Measurements from ENCODE around the gene SLCO1B3. TPM values are rescaled to one million over a fixed set of nuclear protein-coding genes. Genes with fewer than 3 reads are reported as not detected.
A peak's percentile ranks its signal among the peaks of the same experiment; 100 is the strongest.

Gene SLCO1B3
- total RNA-seq, 1 experiment from 2014 or later = not detected

- Mint-ChIP-seq H3K4me1 (ENCODE audit: insufficient read depth, unreplicated experiment) (no peaks in the 10 kb centered on the region), H3K27me3 (ENCODE audit: insufficient read depth, unreplicated experiment) (no peaks in the 10 kb centered on the region), H3K4me3 (ENCODE audit: unreplicated experiment) (no peak overlapping the region), H3K27ac (ENCODE audit: low read depth, unreplicated experiment) (no peak overlapping the region), H3K9me3 (ENCODE audit: unreplicated experiment) (peaks cover 15% of the 10 kb centered on the region), H3K36me3 (ENCODE audit: insufficient read depth, unreplicated experiment) (no peaks in the 10 kb centered on the region)
- BruUV-seq (replicated peaks) = no TSS peak
- DNase-seq (ENCODE audit: unreplicated experiment) = peak; percentile 48
- peak; percentile 30 for TF ChIP-seq CTCF (IDR thresholded peaks at IDR 0.05; ENCODE audit: unreplicated experiment)
- ChIA-PET POLR2A (no interaction called here), CTCF (interaction anchor here (0.6 to 1.8 kb wide), 11 partner anchors 9 to 813 kb away, joined by 3 to 10 read pairs (median 3); no protein-coding TSS in a partner anchor)
- intact Hi-C loops (cut with micrococcal nuclease) = loop anchor here (10.0 kb wide), 1 partner anchor 115 kb away; no protein-coding TSS in a partner anchor
Observed at GRCh38 chr12:20950248-20950647, 139.7 kb downstream of the SLCO1B3 start.

GRCh38 chr12:20963303-20963702 is 152.8 kb downstream of the SLCO1B3 start:
- Mint-ChIP-seq H3K36me3 (ENCODE audit: insufficient read depth, unreplicated experiment) (no peaks in the 10 kb centered on the region), H3K27ac (ENCODE audit: low read depth, unreplicated experiment) (no peak overlapping the region), H3K4me1 (ENCODE audit: insufficient read depth, unreplicated experiment) (no peaks in the 10 kb centered on the region), H3K9me3 (ENCODE audit: unreplicated experiment) (no peaks in the 10 kb centered on the region), H3K4me3 (ENCODE audit: unreplicated experiment) (no peak overlapping the region), H3K27me3 (ENCODE audit: insufficient read depth, unreplicated experiment) (no peaks in the 10 kb centered on the region)
- CTCF ChIA-PET = no interaction called here
- BruUV-seq (replicated peaks) = no TSS peak
- no peak for DNase-seq (ENCODE audit: unreplicated experiment)
- intact Hi-C loops (cut with micrococcal nuclease) = no loop called here
- POLR2A ChIA-PET = no interaction called here
- TF ChIP-seq CTCF (IDR thresholded peaks at IDR 0.05; ENCODE audit: unreplicated experiment) = no peak

GRCh38 chr12:20963762-20964161 is 153.3 kb downstream of the SLCO1B3 start:
- no peak overlapping the region for H3K27ac Mint-ChIP-seq (ENCODE audit: low read depth, unreplicated experiment)
- ChIA-PET CTCF (no interaction called here), POLR2A (no interaction called here)
- H3K9me3 Mint-ChIP-seq (ENCODE audit: unreplicated experiment) = no peaks in the 10 kb centered on the region
- intact Hi-C loops (cut with micrococcal nuclease) = no loop called here
- TF ChIP-seq CTCF (IDR thresholded peaks at IDR 0.05; ENCODE audit: unreplicated experiment) = no peak
- no peaks in the 10 kb centered on the region for H3K27me3 Mint-ChIP-seq (ENCODE audit: insufficient read depth, unreplicated experiment)
- no TSS peak for BruUV-seq (replicated peaks)
- no peak overlapping the region for H3K4me3 Mint-ChIP-seq (ENCODE audit: unreplicated experiment)
- no peaks in the 10 kb centered on the region for H3K4me1 Mint-ChIP-seq (ENCODE audit: insufficient read depth, unreplicated experiment)
- H3K36me3 Mint-ChIP-seq (ENCODE audit: insufficient read depth, unreplicated experiment) = no peaks in the 10 kb centered on the region
- DNase-seq (ENCODE audit: unreplicated experiment) = no peak

Other genes with a start within 250 kb of the SLCO1B3 start
- not detected in 2 replicates for gene SLCO1C1, start 115.4 kb upstream of the SLCO1B3 start, total RNA-seq (2022)

Measured in MCF 10A (cell line).